Keratinocyte (primary cell): ENCODE data around the gene GNB3. TPM values are rescaled to one million over a fixed set of nuclear protein-coding genes. Genes with fewer than 3 reads are reported as not detected.

Source experiments
- DNase-seq: peaks from one replicate; pipeline ENCODE4 v3.0.0-alpha.2; 2011; ENCODE audit warnings: low read depth, missing footprints, low spot score
- FAIRE-seq: peaks from 2 replicates; lab custom pipeline; 2011; peaks lifted over from hg19 to GRCh38; lab: Jason Lieb, UNC
- H2AFZ ChIP-seq: 2 replicates; pipeline ENCODE4 v1.6.0; 2012; ENCODE audit warnings: low read length, control low read depth, inconsistent platforms; ENCODE audit not compliant: control insufficient read depth
- H3K27ac ChIP-seq: 2 replicates; pipeline ENCODE4 v1.5.1; 2011; ENCODE audit warnings: low read length; ENCODE audit not compliant: control insufficient read depth, insufficient read depth
- H3K27me3 ChIP-seq: 3 replicates; pipeline ENCODE4 v1.6.0; 2011; ENCODE audit warnings: low read length; ENCODE audit not compliant: control insufficient read depth, insufficient read depth; ENCODE audit errors: extremely low read depth
- H3K36me3 ChIP-seq, 2 experiments: 2 replicates in 1 of 2; 3 replicates in 1 of 2; pipeline ENCODE4 v1.5.1; 2011; ENCODE audit warnings: low read length in 2 of 2, mild to moderate bottlenecking in 1 of 2; ENCODE audit not compliant: control insufficient read depth in 2 of 2, insufficient read depth in 2 of 2; ENCODE audit errors: extremely low read depth in 1 of 2
- H3K4me1 ChIP-seq: 3 replicates; pipeline ENCODE4 v1.5.1; 2011; ENCODE audit warnings: low read length; ENCODE audit not compliant: control insufficient read depth, insufficient read depth; ENCODE audit errors: extremely low read depth
- H3K4me2 ChIP-seq: 3 replicates; pipeline ENCODE4 v1.6.0; 2011; ENCODE audit warnings: low read depth, low read length; ENCODE audit not compliant: control insufficient read depth, insufficient read depth; ENCODE audit errors: extremely low read depth
- H3K4me3 ChIP-seq, 3 experiments: fragments of 200-600 bp in 1 of 3; sonication (generic) in 1 of 3; 2 replicates in 2 of 3; 3 replicates in 1 of 3; pipeline ENCODE4 v1.5.1; 2011 to 2016; ENCODE audit warnings: low read length in 3 of 3, mild to moderate bottlenecking in 3 of 3, control low read depth in 2 of 3, inconsistent platforms in 1 of 3, low read depth in 1 of 3, mixed read lengths in 1 of 3, mixed run types in 1 of 3, moderate library complexity in 1 of 3; ENCODE audit not compliant: control insufficient read depth in 2 of 3, insufficient read depth in 2 of 3; ENCODE audit errors: extremely low read depth in 1 of 3
- H3K79me2 ChIP-seq: 2 replicates; pipeline ENCODE4 v1.6.0; 2012; ENCODE audit warnings: low read length; ENCODE audit not compliant: control insufficient read depth, insufficient read depth
- H3K9ac ChIP-seq: 3 replicates; pipeline ENCODE4 v1.6.0; 2011; ENCODE audit warnings: low read length; ENCODE audit not compliant: control insufficient read depth, insufficient read depth; ENCODE audit errors: extremely low read depth
- H3K9me1 ChIP-seq: 3 replicates; pipeline ENCODE4 v1.6.0; 2011; ENCODE audit warnings: low read length; ENCODE audit not compliant: control insufficient read depth, insufficient read depth; ENCODE audit errors: extremely low read depth
- H3K9me3 ChIP-seq: 2 replicates; pipeline ENCODE4 v1.5.1; 2012; ENCODE audit warnings: low read depth, low read length; ENCODE audit not compliant: control insufficient read depth
- H4K20me1 ChIP-seq: 3 replicates; pipeline ENCODE4 v1.6.0; 2011; ENCODE audit warnings: low read length; ENCODE audit not compliant: control insufficient read depth, insufficient read depth; ENCODE audit errors: extremely low read depth
- EZH2 ChIP-seq: IDR thresholded peaks from one replicate; pipeline ENCODE4 v1.6.1; 2012; ENCODE audit warnings: inconsistent platforms, mild to moderate bottlenecking, low read length, moderate library complexity
- dilution Hi-C: fragments of 300-500 bp; cut with MboI; formaldehyde crosslinking; loops from one replicate; pipeline ENCODE4 v1.7.0; 2020; ENCODE audit warnings: low sequenced_read_pairs; ENCODE audit not compliant: extremely low pct_ligation_motif_present
- polyA plus RNA-seq, 5 experiments: library from polyadenylated mRNA; depleted of rRNA in 3 of 5; stranded (reverse) in 3 of 5; stranded (forward) in 1 of 5; unstranded in 1 of 5; fragments of >200 nt; gene quantifications; 1 replicate in 1 of 5; 2 replicates in 3 of 5; 3 replicates in 1 of 5; pipeline versions ENCODE4 v1.2.1 to v1.2.3, GENCODE V29; 2011 to 2012; ENCODE audit warnings: missing spikeins in 2 of 5, low read depth in 1 of 5, low replicate concordance in 1 of 5
- TF ChIP-seq, protein P1 (sequence below), 3 experiments: IDR thresholded peaks in 1 of 3; conservative IDR thresholded peaks in 1 of 3; optimal IDR thresholded peaks in 1 of 3; 2 replicates in 2 of 3; 3 replicates in 1 of 3; pipeline versions ENCODE3 to v1.5.1; 2011; ENCODE audit warnings: low read length in 3 of 3, mild to moderate bottlenecking in 3 of 3, moderate library complexity in 2 of 3, control low read depth in 1 of 3, inconsistent platforms in 1 of 3; ENCODE audit not compliant: insufficient read depth in 2 of 3; ENCODE audit errors: extremely low read depth in 1 of 3

The GNB3 gene
- polyA plus RNA-seq, 1 donor (not counting 4 experiments of a cell fraction or from before 2014, with no cell fraction given), result 0.80 TPM

DNA sequence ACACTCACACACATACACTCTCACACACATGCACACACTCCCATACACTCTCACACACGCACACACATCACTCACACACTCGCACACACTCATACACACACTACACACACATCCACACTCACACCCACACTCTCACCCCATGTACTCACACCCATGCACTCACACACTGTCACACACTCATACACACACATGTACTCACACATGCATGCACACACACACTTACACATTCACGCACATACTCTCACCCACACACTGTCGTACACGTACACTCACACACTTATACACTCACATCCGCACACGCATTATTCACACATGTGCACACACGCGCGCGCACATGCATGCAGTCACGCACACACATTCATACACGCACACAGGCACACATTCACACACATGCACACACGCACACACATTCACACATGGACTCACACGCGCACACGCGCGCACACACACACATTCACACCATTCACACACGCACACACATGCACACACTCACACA, 23.0 kb upstream of the GNB3 start:
- Histone ChIP-seq H3K4me1 (no peaks in the 10 kb centered on the region), H3K4me3 (no peak overlapping the region), H3K79me2 (no peaks in the 10 kb centered on the region), H2AFZ (no peak overlapping the region), H3K36me3 (no peaks in the 10 kb centered on the region), H3K9ac (no peak overlapping the region), H4K20me1 (no peaks in the 10 kb centered on the region), H3K9me3 (no peaks in the 10 kb centered on the region), H3K27ac (no peak overlapping the region), H3K27me3 (peaks cover 51% of the 10 kb centered on the region), H3K4me2 (no peak overlapping the region), H3K9me1 (no peaks in the 10 kb centered on the region)
- DNase-seq, result no peak
- dilution Hi-C loops, result no loop called here
- no peak for FAIRE-seq
- TF ChIP-seq EZH2, result no peak
- TF ChIP-seq, protein P1, sequence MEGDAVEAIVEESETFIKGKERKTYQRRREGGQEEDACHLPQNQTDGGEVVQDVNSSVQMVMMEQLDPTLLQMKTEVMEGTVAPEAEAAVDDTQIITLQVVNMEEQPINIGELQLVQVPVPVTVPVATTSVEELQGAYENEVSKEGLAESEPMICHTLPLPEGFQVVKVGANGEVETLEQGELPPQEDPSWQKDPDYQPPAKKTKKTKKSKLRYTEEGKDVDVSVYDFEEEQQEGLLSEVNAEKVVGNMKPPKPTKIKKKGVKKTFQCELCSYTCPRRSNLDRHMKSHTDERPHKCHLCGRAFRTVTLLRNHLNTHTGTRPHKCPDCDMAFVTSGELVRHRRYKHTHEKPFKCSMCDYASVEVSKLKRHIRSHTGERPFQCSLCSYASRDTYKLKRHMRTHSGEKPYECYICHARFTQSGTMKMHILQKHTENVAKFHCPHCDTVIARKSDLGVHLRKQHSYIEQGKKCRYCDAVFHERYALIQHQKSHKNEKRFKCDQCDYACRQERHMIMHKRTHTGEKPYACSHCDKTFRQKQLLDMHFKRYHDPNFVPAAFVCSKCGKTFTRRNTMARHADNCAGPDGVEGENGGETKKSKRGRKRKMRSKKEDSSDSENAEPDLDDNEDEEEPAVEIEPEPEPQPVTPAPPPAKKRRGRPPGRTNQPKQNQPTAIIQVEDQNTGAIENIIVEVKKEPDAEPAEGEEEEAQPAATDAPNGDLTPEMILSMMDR (optimal IDR thresholded peaks at IDR 0.05 in 1 of 3, IDR thresholded peaks at IDR 0.05 in 1 of 3, conservative IDR thresholded peaks at IDR 0.05 in 1 of 3; ENCODE audit: extremely low read depth in 1 of 3, insufficient read depth in 2 of 3, low read length in 3 of 3), result no peak

DNA sequence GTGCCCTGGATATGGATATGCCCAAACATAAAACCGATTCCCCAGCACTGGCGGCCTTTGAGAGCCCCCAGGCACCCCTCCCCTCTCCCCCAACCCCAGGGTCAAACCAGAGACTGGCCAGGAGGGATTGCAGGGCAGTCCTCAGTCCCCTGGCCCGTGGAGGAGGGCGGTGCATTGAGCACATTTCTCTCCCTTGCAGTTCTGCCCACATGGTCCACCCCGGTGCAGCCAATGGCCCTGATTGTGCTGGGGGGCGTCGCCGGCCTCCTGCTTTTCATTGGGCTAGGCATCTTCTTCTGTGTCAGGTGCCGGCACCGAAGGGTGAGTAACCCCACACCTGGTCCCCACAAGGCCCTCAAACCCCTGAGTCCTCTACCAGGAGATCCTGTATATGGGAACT, 22.5 kb upstream of the GNB3 start:
- no peaks in the 10 kb centered on the region for H3K9me1 ChIP-seq
- no peak overlapping the region for H2AFZ ChIP-seq
- no peaks in the 10 kb centered on the region for H3K4me1 ChIP-seq
- H3K27me3 ChIP-seq, result peaks cover 56% of the 10 kb centered on the region
- H4K20me1 ChIP-seq, result no peaks in the 10 kb centered on the region
- H3K4me3 ChIP-seq, result no peak overlapping the region
- no peak for DNase-seq
- no peaks in the 10 kb centered on the region for H3K9me3 ChIP-seq
- no peak overlapping the region for H3K9ac ChIP-seq
- dilution Hi-C loops, result no loop called here
- no peak overlapping the region for H3K27ac ChIP-seq
- no peak for FAIRE-seq
- no peak overlapping the region for H3K4me2 ChIP-seq
- TF ChIP-seq, protein P1 (optimal IDR thresholded peaks at IDR 0.05 in 1 of 3, IDR thresholded peaks at IDR 0.05 in 1 of 3, conservative IDR thresholded peaks at IDR 0.05 in 1 of 3; ENCODE audit: extremely low read depth in 1 of 3, insufficient read depth in 2 of 3, low read length in 3 of 3), result no peak
- no peak for TF ChIP-seq EZH2
- no peaks in the 10 kb centered on the region for H3K79me2 ChIP-seq
- no peaks in the 10 kb centered on the region for H3K36me3 ChIP-seq
